ENCODE data around the gene HJV.

DNA sequence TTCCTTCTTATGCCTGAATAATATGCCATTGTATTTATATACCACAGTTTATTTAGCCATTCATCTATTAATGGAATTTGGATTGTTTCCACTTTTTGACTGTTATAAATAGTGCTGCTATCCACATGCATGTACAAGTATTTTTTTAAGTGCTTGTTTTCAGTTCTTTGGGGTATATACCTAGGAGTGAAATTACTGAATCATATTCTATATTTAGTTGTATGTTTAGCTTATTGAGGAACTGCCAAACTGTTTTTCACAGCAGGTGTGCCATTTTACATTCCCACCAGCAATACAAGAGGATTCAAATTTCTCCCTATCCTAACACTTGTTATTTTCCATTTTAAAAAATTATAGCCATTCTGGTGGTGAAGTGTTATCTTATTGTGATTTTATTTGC, 7.6 kb upstream of the HJV start:
- TF ChIP-seq, protein P1, sequence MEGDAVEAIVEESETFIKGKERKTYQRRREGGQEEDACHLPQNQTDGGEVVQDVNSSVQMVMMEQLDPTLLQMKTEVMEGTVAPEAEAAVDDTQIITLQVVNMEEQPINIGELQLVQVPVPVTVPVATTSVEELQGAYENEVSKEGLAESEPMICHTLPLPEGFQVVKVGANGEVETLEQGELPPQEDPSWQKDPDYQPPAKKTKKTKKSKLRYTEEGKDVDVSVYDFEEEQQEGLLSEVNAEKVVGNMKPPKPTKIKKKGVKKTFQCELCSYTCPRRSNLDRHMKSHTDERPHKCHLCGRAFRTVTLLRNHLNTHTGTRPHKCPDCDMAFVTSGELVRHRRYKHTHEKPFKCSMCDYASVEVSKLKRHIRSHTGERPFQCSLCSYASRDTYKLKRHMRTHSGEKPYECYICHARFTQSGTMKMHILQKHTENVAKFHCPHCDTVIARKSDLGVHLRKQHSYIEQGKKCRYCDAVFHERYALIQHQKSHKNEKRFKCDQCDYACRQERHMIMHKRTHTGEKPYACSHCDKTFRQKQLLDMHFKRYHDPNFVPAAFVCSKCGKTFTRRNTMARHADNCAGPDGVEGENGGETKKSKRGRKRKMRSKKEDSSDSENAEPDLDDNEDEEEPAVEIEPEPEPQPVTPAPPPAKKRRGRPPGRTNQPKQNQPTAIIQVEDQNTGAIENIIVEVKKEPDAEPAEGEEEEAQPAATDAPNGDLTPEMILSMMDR (IDR thresholded peaks at IDR 0.05) = no peak
- no peak for TF ChIP-seq POLR2AphosphoS5 (IDR thresholded peaks at IDR 0.05; ENCODE audit: low read depth, low read length)

Measured in Panc1 (cell line).